ENCODE data around the gene CCDC186.
A peak's percentile ranks its signal among the peaks of the same experiment; 100 is the strongest.

CCDC186 gene

DNA sequence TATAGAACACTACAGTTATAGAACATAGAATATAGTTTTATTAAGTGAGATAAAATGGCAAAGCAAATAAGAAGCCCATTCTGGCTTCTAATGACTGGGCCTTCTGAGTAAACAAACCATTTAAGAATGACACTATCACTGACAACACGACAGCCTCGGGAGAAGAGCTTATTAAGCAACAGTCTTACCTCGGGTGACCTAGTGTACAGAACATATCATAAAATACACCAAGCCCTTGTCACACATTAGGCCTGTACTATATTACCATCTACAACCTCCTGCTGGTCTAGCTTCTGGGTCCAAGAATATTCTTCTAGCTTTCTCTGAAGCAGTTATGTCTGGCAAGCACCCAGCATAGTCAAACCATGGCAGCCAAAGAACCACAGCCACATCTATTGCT lies 32.0 kb downstream of the CCDC186 start:
- peak overlapping the region; percentile 66 for H3K27ac ChIP-seq
- TF ChIP-seq, protein P1, sequence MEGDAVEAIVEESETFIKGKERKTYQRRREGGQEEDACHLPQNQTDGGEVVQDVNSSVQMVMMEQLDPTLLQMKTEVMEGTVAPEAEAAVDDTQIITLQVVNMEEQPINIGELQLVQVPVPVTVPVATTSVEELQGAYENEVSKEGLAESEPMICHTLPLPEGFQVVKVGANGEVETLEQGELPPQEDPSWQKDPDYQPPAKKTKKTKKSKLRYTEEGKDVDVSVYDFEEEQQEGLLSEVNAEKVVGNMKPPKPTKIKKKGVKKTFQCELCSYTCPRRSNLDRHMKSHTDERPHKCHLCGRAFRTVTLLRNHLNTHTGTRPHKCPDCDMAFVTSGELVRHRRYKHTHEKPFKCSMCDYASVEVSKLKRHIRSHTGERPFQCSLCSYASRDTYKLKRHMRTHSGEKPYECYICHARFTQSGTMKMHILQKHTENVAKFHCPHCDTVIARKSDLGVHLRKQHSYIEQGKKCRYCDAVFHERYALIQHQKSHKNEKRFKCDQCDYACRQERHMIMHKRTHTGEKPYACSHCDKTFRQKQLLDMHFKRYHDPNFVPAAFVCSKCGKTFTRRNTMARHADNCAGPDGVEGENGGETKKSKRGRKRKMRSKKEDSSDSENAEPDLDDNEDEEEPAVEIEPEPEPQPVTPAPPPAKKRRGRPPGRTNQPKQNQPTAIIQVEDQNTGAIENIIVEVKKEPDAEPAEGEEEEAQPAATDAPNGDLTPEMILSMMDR (conservative IDR thresholded peaks at IDR 0.05) = no peak

GRCh38 chr10:114140827-114141226 lies 33.2 kb downstream of the CCDC186 start:
- H3K27ac ChIP-seq = peak overlapping the region; percentile 66; the same call in 1 of the 2 replicates

DNA sequence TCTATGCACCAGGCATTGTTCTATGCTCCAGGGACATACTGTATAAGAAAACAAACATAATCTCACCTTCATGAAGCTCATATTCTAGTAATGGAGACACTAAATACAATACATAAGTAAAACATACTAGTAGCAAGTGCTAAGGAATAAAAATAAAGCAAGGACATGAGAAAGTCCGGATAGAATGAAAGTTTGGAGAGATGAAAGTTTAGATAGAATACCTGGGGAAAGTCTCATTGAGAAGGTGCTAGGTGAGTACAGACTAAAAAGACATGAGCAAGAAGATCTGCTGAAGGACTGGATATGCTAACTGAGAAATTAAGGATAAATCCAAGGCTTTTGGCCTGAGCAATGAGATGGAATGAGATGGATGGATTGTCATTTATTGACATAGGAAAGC lies 34.0 kb downstream of the CCDC186 start:
- TF ChIP-seq, protein P1 (conservative IDR thresholded peaks at IDR 0.05) = no peak
- H3K27ac ChIP-seq = no peak overlapping the region

DNA sequence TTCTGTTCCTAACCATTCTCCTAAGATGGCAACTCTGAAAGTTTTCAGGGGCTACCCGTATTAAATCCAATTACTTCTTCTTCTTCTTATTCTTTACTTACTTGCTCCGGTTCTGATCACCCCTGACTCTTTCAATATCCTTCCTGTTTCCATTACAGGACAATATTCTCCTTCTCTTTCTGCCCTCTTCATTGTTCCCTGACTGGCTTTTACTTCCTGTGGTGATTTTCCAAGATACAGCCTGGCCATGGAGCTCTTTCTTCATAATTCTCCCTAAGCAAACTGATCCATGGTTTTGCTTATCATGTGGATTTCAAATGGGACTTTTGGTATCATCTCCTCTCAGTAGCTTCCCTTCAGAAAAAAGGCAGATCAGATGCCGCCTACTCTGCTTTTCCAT lies 35.4 kb downstream of the CCDC186 start:
- no peak overlapping the region for H3K27ac ChIP-seq
- TF ChIP-seq, protein P1 (conservative IDR thresholded peaks at IDR 0.05) = no peak

GRCh38 chr10:114135476-114135875 lies 38.5 kb downstream of the CCDC186 start:
- TF ChIP-seq, protein P1 (conservative IDR thresholded peaks at IDR 0.05) = no peak
- no peak overlapping the region for H3K27ac ChIP-seq

- TF ChIP-seq, protein P1 (conservative IDR thresholded peaks at IDR 0.05) = no peak
- H3K27ac ChIP-seq = no peak overlapping the region
Measured at GRCh38 chr10:114131094-114131493, 42.9 kb downstream of the CCDC186 start.

GRCh38 chr10:114121031-114121430 lies 53.0 kb downstream of the CCDC186 start:
- H3K27ac ChIP-seq = no peak overlapping the region
- TF ChIP-seq, protein P1 (conservative IDR thresholded peaks at IDR 0.05) = peak; percentile 28; the same call in 1 of the 2 replicates

GRCh38 chr10:114118514-114118913 lies 55.5 kb downstream of the CCDC186 start:
- no peak overlapping the region for H3K27ac ChIP-seq
- TF ChIP-seq, protein P1 (conservative IDR thresholded peaks at IDR 0.05) = no peak
